Measurements from ENCODE around the gene ZNF784. TPM values are rescaled to one million over a fixed set of nuclear protein-coding genes. Genes with fewer than 3 reads are reported as not detected.
"Not testable (repeated sequence)": the region's sequence is repeated elsewhere in the genome, so short reads cannot be mapped to it uniquely, and the experiment has no call there.

The ZNF784 gene
- total and polyA plus RNA-seq, 2 of the 4 experiments (the other 2 are of a cell fraction), result 2.5 to 3.7 TPM

DNA sequence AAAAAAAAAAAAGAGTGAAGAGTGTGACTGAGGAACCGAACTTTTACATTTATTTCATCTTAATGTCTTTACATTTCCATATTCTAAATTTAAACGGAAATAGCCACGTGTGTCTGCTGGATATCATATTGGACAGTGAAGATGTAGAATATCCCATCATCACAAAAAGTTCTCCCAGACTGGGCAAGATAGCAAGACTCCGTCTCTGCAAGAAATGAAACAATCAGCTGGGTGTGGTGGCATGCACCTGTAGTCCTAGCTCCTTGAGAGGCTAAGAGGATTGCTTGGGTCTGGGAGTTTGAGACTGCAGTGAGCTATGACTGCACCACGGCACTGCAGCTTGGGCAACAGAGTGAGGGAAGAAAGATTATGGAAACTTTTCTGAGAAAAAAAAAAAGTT lies 47.6 kb downstream of the ZNF784 start:
- H3K4me2 ChIP-seq (ENCODE audit: low read depth, low read length), result no peak overlapping the region
- no peak overlapping the region for H3K23ac ChIP-seq (ENCODE audit: low read depth, low read length)
- H3K9me3 ChIP-seq (ENCODE audit: control insufficient read depth, insufficient read depth, low read length), result no peaks in the 10 kb centered on the region
- no peak overlapping the region for H3K27ac ChIP-seq (ENCODE audit: insufficient read depth, low read length)
- peaks cover 7% of the 10 kb centered on the region for H3K9me1 ChIP-seq (ENCODE audit: insufficient read depth, low read length)
- no peaks in the 10 kb centered on the region; the same call in 1 of the 2 replicates for H4K20me1 ChIP-seq (ENCODE audit: insufficient read depth, low read length)
- no peak overlapping the region for H3K9ac ChIP-seq (ENCODE audit: low read depth, low read length)
- H3K27me3 ChIP-seq (ENCODE audit: control insufficient read depth, insufficient read depth, low read length), result no peaks in the 10 kb centered on the region
- H2AK9ac ChIP-seq (replicated peaks; ENCODE audit: low read depth, low read length, poor library complexity), result no peak overlapping the region
- H2BK15ac ChIP-seq (ENCODE audit: low read depth, low read length), result no peak overlapping the region
- TF ChIP-seq CEBPB (IDR thresholded peaks at IDR 0.05; ENCODE audit: low read depth, low read length) (no peak), NFE2L2 (IDR thresholded peaks at IDR 0.05; ENCODE audit: low read depth, low read length) (no peak), RFX5 (IDR thresholded peaks at IDR 0.05; ENCODE audit: low read depth, low read length) (no peak), FOS (IDR thresholded peaks at IDR 0.05; ENCODE audit: low read depth, low read length) (no peak), RCOR1 (IDR thresholded peaks at IDR 0.05; ENCODE audit: insufficient replicate concordance, low read length) (no peak), SMC3 (IDR thresholded peaks at IDR 0.05; ENCODE audit: low read depth, low read length) (no peak), BHLHE40 (IDR thresholded peaks at IDR 0.05; ENCODE audit: low read depth, low read length) (no peak), ELK1 (IDR thresholded peaks at IDR 0.05; ENCODE audit: borderline replicate concordance, low read depth, low read length) (no peak), MAZ (IDR thresholded peaks at IDR 0.05; ENCODE audit: borderline replicate concordance, low read depth, low read length) (no peak)
- H2AFZ ChIP-seq (replicated peaks; ENCODE audit: low read length, poor library complexity), result no peak overlapping the region
- intact Hi-C loops (cut with micrococcal nuclease) (no loop called here), dilution Hi-C loops (cut with HindIII; ENCODE audit: low sequenced_read_pairs, unreplicated experiment) (no loop called here), in situ Hi-C loops (cut with MboI; ENCODE audit: low sequenced_read_pairs) (no loop called here)
- H3K36me3 ChIP-seq (ENCODE audit: control insufficient read depth, insufficient read depth, low read length), result peaks cover 14% of the 10 kb centered on the region
- H3K79me1 ChIP-seq (ENCODE audit: low read depth in 1 of 2, low read length in 2 of 2), result peaks cover 8 to 23% of the 10 kb centered on the region in 2 experiments
- no TSS peak for BruUV-seq (replicated peaks)
- no CpG with 5 or more reads among the region's 5 CpGs for WGBS, 2 experiments (ENCODE audit: extremely low coverage in 2 of 2, insufficient read length in 1 of 2)
- peaks cover 4% of the 10 kb centered on the region; the same call in 1 of the 2 replicates for H3K4me1 ChIP-seq (ENCODE audit: control insufficient read depth, insufficient read depth, low read length)
- H2BK5ac ChIP-seq (ENCODE audit: low read depth, low read length, poor library complexity, severe bottlenecking), result no peak overlapping the region
- no peak overlapping the region for H4K5ac ChIP-seq (ENCODE audit: low read depth, low read length)
- H3K4me3 ChIP-seq (ENCODE audit: insufficient read depth, low read depth, low read length), result no peak overlapping the region
- H2BK120ac ChIP-seq (ENCODE audit: low read depth, low read length), result no peak overlapping the region
- no peak for DNase-seq
- no peak overlapping the region for H2BK20ac ChIP-seq (ENCODE audit: low read depth, low read length)
- no peak overlapping the region for H2AK5ac ChIP-seq (ENCODE audit: low read depth, low read length)
- ATAC-seq (ENCODE audit: low read depth), result no peak
- no peak overlapping the region for H3K18ac ChIP-seq (ENCODE audit: low read depth, low read length)
- no peak overlapping the region for H3K14ac ChIP-seq (replicated peaks; ENCODE audit: low read depth, low read length)
- no peak overlapping the region for H3K56ac ChIP-seq (ENCODE audit: extremely low read depth, insufficient read depth, low read length)
- ChIA-PET POLR2A (ENCODE audit: unreplicated experiment) (interaction anchor here (0.6 kb wide), 1 partner anchor 15 kb away, joined by 3 read pairs; no protein-coding TSS in a partner anchor), CTCF (no interaction called here)
- H3K4ac ChIP-seq (ENCODE audit: low read depth, low read length), result no peak overlapping the region
- no peak overlapping the region for H4K8ac ChIP-seq (ENCODE audit: low read depth in 2 of 2, low read length in 2 of 2)
- no peak overlapping the region for H4K91ac ChIP-seq (ENCODE audit: insufficient read depth, low read depth, low read length)

DNA sequence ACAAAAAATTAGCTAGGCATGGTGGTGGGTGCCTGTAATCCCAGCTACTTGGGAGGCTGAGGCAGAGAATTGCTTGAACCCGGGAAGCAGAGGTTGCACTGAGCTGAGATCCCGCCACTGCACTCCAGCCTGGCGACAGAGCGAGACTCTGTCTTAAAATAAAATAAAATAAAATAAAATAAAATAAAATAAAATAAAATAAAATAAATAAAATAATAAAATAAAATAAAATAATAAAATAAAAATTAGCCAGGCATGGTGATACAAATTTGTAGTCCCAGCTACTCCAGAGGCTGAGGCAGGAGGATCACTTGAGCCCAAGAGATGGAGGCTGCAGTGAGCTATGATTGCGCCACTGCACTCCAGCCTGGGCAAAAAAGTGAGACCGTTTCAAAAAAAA lies 50.4 kb downstream of the ZNF784 start:
- H3K4me2 ChIP-seq (ENCODE audit: low read depth, low read length); H3K56ac ChIP-seq (ENCODE audit: extremely low read depth, insufficient read depth, low read length); H3K14ac ChIP-seq (replicated peaks; ENCODE audit: low read depth, low read length); dilution Hi-C loops (cut with HindIII; ENCODE audit: low sequenced_read_pairs, unreplicated experiment); intact Hi-C loops (cut with micrococcal nuclease); H2AFZ ChIP-seq (replicated peaks; ENCODE audit: low read length, poor library complexity); H3K9me1 ChIP-seq (ENCODE audit: insufficient read depth, low read length); H4K5ac ChIP-seq (ENCODE audit: low read depth, low read length); H3K4me1 ChIP-seq (ENCODE audit: control insufficient read depth, insufficient read depth, low read length); H3K79me1 ChIP-seq (ENCODE audit: low read depth in 1 of 2, low read length in 2 of 2); H3K9ac ChIP-seq (ENCODE audit: low read depth, low read length); H3K9me3 ChIP-seq (ENCODE audit: control insufficient read depth, insufficient read depth, low read length); H2BK15ac ChIP-seq (ENCODE audit: low read depth, low read length); H2BK5ac ChIP-seq (ENCODE audit: low read depth, low read length, poor library complexity, severe bottlenecking); H4K91ac ChIP-seq (ENCODE audit: insufficient read depth, low read depth, low read length); BruUV-seq (replicated peaks); H2AK9ac ChIP-seq (replicated peaks; ENCODE audit: low read depth, low read length, poor library complexity); H2BK120ac ChIP-seq (ENCODE audit: low read depth, low read length); H3K23ac ChIP-seq (ENCODE audit: low read depth, low read length); in situ Hi-C loops (cut with MboI; ENCODE audit: low sequenced_read_pairs); H3K27ac ChIP-seq (ENCODE audit: insufficient read depth, low read length); H4K20me1 ChIP-seq (ENCODE audit: insufficient read depth, low read length); H3K18ac ChIP-seq (ENCODE audit: low read depth, low read length); H2BK20ac ChIP-seq (ENCODE audit: low read depth, low read length); DNase-seq; CTCF ChIA-PET; H2AK5ac ChIP-seq (ENCODE audit: low read depth, low read length); H3K27me3 ChIP-seq (ENCODE audit: control insufficient read depth, insufficient read depth, low read length); ATAC-seq (ENCODE audit: low read depth); H4K8ac ChIP-seq (ENCODE audit: low read depth in 2 of 2, low read length in 2 of 2); H3K4ac ChIP-seq (ENCODE audit: low read depth, low read length); H3K4me3 ChIP-seq (ENCODE audit: insufficient read depth, low read depth, low read length): not testable (repeated sequence)
- WGBS, 2 experiments (ENCODE audit: extremely low coverage in 2 of 2, insufficient read length in 1 of 2), result no CpG with 5 or more reads among the region's 6 CpGs
- H3K36me3 ChIP-seq (ENCODE audit: control insufficient read depth, insufficient read depth, low read length), result peaks cover 14% of the 10 kb centered on the region
- POLR2A ChIA-PET (ENCODE audit: unreplicated experiment), result interaction anchor here (1.1 kb wide), 1 partner anchor 25 kb away, joined by 10 read pairs; the partner anchor contains the start of gene FIZ1

Data from IMR-90 (cell line).